ENCODE data around the gene ICAM3.

The ICAM3 gene

GRCh38 chr19:10290357-10290875 is 49.0 kb downstream of the ICAM3 start:
- DNase-seq = no peak

DNA sequence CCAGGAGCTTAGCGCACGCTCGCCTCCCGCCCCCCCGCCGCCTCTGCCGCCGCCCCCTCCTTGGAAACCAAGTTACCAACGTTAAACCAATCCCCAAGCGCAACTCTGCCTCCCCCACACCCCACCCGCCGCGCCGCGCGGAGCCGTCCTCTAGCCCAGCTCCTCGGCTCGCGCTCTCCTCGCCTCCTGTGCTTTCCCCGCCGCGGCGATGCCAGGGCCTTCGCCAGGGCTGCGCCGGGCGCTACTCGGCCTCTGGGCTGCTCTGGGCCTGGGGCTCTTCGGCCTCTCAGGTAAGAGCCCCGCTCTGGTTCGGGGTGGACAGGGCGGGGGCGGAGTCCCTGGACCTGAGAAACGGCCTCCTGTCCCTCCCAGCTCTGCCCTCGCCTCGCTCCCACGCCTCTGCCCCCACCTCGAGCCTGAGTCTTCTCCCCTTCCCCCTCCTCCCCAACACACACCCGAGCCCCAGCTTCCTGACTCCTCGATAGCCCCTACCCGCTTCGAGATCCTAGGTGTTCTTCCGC is 49.5 kb downstream of the ICAM3 start, which contains the start of gene ICAM5:
Gene ICAM5, plus strand, starts transcription at position 117 of the 521 bp plus-strand sequence. Its CDS starts 92 bp downstream, at position 209.
- DNase-seq = no peak

- DNase-seq = no peak
Measured at GRCh38 chr19:10289167-10289835, 50.1 kb downstream of the ICAM3 start.

- DNase-seq = no peak
Measured at GRCh38 chr19:10288662-10289166, 50.7 kb downstream of the ICAM3 start.

DNA sequence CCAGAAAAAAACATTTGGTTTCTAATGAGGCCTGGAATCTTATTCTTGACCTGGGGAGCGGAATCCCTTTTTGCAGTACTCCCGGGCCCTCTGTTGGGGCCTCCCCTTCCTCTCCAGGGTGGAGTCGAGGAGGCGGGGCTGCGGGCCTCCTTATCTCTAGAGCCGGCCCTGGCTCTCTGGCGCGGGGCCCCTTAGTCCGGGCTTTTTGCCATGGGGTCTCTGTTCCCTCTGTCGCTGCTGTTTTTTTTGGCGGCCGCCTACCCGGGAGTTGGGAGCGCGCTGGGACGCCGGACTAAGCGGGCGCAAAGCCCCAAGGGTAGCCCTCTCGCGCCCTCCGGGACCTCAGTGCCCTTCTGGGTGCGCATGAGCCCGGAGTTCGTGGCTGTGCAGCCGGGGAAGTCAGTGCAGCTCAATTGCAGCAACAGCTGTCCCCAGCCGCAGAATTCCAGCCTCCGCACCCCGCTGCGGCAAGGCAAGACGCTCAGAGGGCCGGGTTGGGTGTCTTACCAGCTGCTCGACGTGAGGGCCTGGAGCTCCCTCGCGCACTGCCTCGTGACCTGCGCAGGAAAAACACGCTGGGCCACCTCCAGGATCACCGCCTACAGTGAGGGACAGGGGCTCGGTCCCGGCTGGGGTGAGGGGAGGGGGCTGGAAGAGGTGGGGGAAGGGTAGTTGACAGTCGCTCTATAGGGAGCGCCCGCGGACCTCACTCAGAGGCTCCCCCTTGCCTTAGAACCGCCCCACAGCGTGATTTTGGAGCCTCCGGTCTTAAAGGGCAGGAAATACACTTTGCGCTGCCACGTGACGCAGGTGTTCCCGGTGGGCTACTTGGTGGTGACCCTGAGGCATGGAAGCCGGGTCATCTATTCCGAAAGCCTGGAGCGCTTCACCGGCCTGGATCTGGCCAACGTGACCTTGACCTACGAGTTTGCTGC is 52.4 kb downstream of the ICAM3 start, which contains the start of gene ICAM4:
Gene ICAM4, plus strand, starts transcription at position 153 of the 935 bp plus-strand sequence. Its CDS starts 58 bp downstream, at position 211.
- DNase-seq = no peak

DNA sequence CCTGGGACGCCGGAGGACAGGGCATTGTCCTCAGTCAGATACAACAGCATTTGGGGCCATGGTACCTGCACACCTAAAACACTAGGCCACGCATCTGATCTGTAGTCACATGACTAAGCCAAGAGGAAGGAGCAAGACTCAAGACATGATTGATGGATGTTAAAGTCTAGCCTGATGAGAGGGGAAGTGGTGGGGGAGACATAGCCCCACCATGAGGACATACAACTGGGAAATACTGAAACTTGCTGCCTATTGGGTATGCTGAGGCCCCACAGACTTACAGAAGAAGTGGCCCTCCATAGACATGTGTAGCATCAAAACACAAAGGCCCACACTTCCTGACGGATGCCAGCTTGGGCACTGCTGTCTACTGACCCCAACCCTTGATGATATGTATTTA is 54.0 kb downstream of the ICAM3 start:
- no peak for DNase-seq

DNA sequence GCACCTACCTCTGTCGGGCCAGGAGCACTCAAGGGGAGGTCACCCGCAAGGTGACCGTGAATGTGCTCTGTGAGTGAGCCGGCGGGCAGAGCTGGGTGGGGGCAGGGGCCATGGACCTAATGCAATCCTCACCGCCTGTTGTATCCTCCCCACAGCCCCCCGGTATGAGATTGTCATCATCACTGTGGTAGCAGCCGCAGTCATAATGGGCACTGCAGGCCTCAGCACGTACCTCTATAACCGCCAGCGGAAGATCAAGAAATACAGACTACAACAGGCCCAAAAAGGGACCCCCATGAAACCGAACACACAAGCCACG is 54.5 kb downstream of the ICAM3 start:
- no peak for DNase-seq

- DNase-seq = no peak
Measured at GRCh38 chr19:10284065-10284959, 55.1 kb downstream of the ICAM3 start.
